ENCODE measurements around the gene TJP2.

Gene TJP2

DNA sequence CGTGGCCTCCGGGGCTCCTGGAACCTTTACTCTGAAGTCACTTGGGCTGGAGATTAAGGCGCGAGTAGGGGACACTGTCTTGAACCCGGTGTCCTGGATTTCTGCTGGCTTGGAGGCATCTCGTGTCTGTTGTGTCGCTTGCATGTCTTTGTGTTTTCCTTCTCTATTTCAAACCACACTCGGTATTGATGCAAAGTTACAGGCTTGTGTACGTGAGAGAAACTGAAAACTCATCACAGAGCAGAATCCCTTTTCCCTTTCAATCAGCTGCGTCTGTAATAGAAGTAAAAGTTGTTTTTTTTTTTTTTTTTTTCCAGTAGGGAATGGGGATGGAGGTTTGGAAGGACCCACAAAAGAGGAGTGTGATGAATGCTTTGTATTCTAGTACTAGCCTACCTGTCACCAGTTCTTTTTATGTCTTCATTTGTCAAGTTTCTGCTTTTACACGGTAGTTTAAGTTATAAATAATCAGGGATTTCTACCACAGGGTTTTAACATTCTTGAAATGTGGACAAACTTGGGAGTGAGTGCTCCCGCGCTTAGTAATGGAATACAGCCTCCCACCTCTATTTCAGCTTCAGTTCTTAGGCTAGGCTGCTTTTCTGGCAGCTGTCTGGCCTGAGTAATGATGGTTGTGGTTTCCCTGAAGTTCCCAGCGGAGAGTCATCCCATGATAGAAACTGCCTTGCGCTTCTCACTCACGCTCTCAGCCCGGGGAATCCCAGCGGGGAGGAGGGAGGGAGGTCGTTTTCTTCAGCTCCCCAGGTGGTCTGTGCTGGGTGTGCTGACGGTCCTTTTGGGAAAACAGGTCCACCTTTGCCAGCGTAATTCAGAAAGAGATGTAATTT is 763 bp downstream of the TJP2 start:
- H3K36me3 ChIP-seq (ENCODE audit: insufficient read depth, insufficient read length, low read length): no peaks in the 10 kb centered on the region
- peaks cover 32% of the 10 kb centered on the region for H3K27me3 ChIP-seq (ENCODE audit: insufficient read depth, insufficient read length)
- no peaks in the 10 kb centered on the region for H3K9me3 ChIP-seq (ENCODE audit: insufficient read depth, low read length)
- peaks cover 2% of the 10 kb centered on the region for H3K4me1 ChIP-seq (ENCODE audit: insufficient read depth, insufficient read length)
- DNase-seq (ENCODE audit: low read depth, low spot score): no peak
- TF ChIP-seq SUZ12 (IDR thresholded peaks at IDR 0.05; ENCODE audit: extremely low read depth, insufficient read depth, insufficient read length) (no peak), YY1 (IDR thresholded peaks at IDR 0.05; ENCODE audit: insufficient read depth, insufficient read length) (no peak), ZNF274 (IDR thresholded peaks at IDR 0.05; ENCODE audit: low read depth, low read length) (no peak)
- H3K4me3 ChIP-seq (ENCODE audit: insufficient read length, low read depth): peak overlapping the region; percentile 84
- H3K9ac ChIP-seq (ENCODE audit: insufficient read length, low read depth): peak overlapping the region; percentile 87

DNA sequence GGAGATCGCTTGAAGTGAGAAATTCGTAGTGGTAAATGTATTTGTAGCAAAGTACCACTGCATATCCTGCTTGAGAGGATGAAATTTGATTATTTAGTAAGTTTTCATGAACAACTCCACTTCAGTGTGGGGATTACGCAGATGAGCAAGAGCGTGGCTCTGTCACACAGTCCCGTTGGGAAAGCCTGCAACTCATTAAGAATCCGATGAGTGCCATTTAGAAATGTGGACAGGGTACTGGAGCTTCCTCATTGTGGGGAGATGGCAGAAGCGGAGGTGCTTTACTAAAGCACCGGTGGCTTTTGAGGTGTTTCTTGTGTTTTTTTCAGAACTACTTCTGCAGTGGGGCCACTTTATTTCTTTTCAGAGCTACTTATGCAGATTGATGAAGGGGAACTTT is 1.4 kb downstream of the TJP2 start:
- Histone ChIP-seq H3K4me3 (ENCODE audit: insufficient read length, low read depth) (peak overlapping the region; percentile 13), H3K36me3 (ENCODE audit: insufficient read depth, insufficient read length, low read length) (no peaks in the 10 kb centered on the region), H3K9ac (ENCODE audit: insufficient read length, low read depth) (no peak overlapping the region), H3K9me3 (ENCODE audit: insufficient read depth, low read length) (no peaks in the 10 kb centered on the region), H3K4me1 (ENCODE audit: insufficient read depth, insufficient read length) (peaks cover 2% of the 10 kb centered on the region), H3K27me3 (ENCODE audit: insufficient read depth, insufficient read length) (peaks cover 32% of the 10 kb centered on the region)
- no peak for DNase-seq (ENCODE audit: low read depth, low spot score)
- TF ChIP-seq SUZ12 (IDR thresholded peaks at IDR 0.05; ENCODE audit: extremely low read depth, insufficient read depth, insufficient read length) (no peak), ZNF274 (IDR thresholded peaks at IDR 0.05; ENCODE audit: low read depth, low read length) (no peak), YY1 (IDR thresholded peaks at IDR 0.05; ENCODE audit: insufficient read depth, insufficient read length) (no peak)

DNA sequence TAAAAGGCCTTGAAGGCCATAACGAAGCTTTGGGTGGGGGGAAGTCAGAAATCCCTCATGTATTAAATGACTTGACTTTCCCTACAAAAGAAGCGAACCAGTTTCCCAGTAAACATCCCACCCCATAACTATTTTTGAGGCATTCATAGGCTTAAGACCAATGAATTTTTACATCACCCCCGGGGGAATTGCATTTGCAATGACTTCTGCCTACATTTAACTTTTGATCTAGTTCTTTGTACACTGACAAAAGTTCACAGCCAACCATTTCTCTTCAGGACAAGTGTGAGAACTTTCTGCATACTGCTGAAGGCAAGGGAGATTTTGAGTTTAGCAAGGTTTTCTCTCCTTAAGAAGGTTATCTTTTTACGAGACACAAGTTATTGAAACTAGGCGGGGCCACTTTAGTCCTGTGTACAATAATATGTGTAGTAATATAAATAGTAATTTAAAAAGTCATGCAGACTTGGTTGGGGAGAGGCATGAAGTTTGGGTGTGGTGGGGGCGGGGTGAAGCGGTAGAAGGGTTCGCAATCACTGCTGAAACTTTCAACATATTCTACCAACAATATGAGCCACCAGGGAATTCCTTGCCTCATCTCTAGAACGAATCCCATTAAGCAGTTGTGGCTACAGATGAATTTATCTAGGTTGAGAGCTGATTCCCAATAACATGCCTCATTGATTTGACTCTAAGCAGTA is 2.5 kb downstream of the TJP2 start:
- Histone ChIP-seq H3K4me3 (ENCODE audit: insufficient read length, low read depth) (no peak overlapping the region), H3K9me3 (ENCODE audit: insufficient read depth, low read length) (no peaks in the 10 kb centered on the region), H3K36me3 (ENCODE audit: insufficient read depth, insufficient read length, low read length) (no peaks in the 10 kb centered on the region), H3K4me1 (ENCODE audit: insufficient read depth, insufficient read length) (peaks cover 2% of the 10 kb centered on the region), H3K9ac (ENCODE audit: insufficient read length, low read depth) (no peak overlapping the region), H3K27me3 (ENCODE audit: insufficient read depth, insufficient read length) (peaks cover 32% of the 10 kb centered on the region)
- DNase-seq (ENCODE audit: low read depth, low spot score): no peak
- TF ChIP-seq SUZ12 (IDR thresholded peaks at IDR 0.05; ENCODE audit: extremely low read depth, insufficient read depth, insufficient read length) (no peak), ZNF274 (IDR thresholded peaks at IDR 0.05; ENCODE audit: low read depth, low read length) (no peak), YY1 (IDR thresholded peaks at IDR 0.05; ENCODE audit: insufficient read depth, insufficient read length) (no peak)

DNA sequence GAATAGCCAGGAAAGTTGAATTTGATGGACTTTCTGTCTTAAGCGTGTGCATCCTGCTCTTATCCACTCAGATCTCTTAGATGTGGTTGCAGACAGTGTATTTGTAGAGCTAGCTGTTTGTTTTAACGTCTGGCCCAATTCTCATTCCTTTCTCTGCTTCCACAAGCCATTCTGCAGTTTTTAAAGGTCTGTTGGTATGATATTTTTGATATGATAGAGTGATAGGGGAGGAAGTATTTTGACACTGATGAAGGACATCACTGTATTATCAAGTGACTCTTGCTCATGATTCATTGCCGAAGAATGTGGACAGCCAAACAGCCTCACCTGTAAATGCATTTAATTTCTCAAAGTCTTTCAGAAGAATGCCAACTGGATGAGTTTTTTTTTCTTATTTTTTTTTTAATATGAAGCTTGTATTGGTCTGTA is 4.5 kb downstream of the TJP2 start:
- H3K27me3 ChIP-seq (ENCODE audit: insufficient read depth, insufficient read length): peaks cover 27% of the 10 kb centered on the region
- H3K36me3 ChIP-seq (ENCODE audit: insufficient read depth, insufficient read length, low read length): peaks cover 6% of the 10 kb centered on the region
- H3K4me1 ChIP-seq (ENCODE audit: insufficient read depth, insufficient read length): peaks cover 2% of the 10 kb centered on the region
- H3K4me3 ChIP-seq (ENCODE audit: insufficient read length, low read depth): no peak overlapping the region
- H3K9ac ChIP-seq (ENCODE audit: insufficient read length, low read depth): no peak overlapping the region
- H3K9me3 ChIP-seq (ENCODE audit: insufficient read depth, low read length): no peaks in the 10 kb centered on the region
- no peak for TF ChIP-seq SUZ12 (IDR thresholded peaks at IDR 0.05; ENCODE audit: extremely low read depth, insufficient read depth, insufficient read length)
- no peak for DNase-seq (ENCODE audit: low read depth, low spot score)

DNA sequence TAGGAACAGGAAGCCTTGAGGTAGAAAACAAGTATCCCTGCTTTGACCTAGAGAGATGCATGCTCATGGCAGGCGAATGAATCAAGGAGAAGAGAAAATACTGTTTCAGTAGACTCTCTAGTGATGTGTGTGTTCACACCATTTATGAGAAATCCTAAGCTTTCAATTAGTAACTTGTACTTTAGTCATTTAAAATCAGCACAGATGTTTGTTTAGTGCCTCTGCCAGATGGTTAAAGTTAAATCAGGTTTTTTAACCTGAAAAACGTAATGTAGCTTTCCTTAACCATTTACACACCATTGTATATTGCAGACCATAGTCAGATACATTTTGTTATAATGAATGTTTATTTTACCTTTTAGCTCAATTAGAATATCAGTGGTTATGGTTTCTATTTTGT is 5.0 kb downstream of the TJP2 start:
- H3K27me3 ChIP-seq (ENCODE audit: insufficient read depth, insufficient read length): peaks cover 27% of the 10 kb centered on the region
- no peak for DNase-seq (ENCODE audit: low read depth, low spot score)
- H3K4me1 ChIP-seq (ENCODE audit: insufficient read depth, insufficient read length): peaks cover 2% of the 10 kb centered on the region
- H3K9me3 ChIP-seq (ENCODE audit: insufficient read depth, low read length): no peaks in the 10 kb centered on the region
- TF ChIP-seq ZNF274 (IDR thresholded peaks at IDR 0.05; ENCODE audit: low read depth, low read length) (no peak), SUZ12 (IDR thresholded peaks at IDR 0.05; ENCODE audit: extremely low read depth, insufficient read depth, insufficient read length) (no peak), YY1 (IDR thresholded peaks at IDR 0.05; ENCODE audit: insufficient read depth, insufficient read length) (no peak)
- no peak overlapping the region for H3K9ac ChIP-seq (ENCODE audit: insufficient read length, low read depth)
- no peak overlapping the region for H3K4me3 ChIP-seq (ENCODE audit: insufficient read length, low read depth)
- peaks cover 6% of the 10 kb centered on the region for H3K36me3 ChIP-seq (ENCODE audit: insufficient read depth, insufficient read length, low read length)

DNA sequence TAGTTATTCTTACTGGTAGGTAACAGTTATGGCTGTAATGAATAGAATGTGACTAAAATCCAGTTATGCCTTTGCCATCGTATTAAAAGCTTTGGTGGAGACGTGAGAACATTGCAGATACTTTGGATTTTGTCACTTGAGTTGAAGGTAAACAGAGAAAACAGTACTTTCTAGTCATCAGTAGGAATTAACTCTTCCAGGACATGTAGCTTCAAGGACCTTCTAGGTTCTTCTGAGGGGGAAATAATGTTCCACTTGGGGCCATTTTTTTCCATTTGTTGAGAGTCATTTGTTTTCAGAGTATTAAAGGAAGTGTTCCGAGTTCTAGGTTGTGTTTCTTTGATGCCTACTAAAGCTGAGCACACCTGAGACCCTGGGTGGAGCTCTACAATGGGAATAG is 6.1 kb downstream of the TJP2 start:
- DNase-seq (ENCODE audit: low read depth, low spot score): no peak
- Histone ChIP-seq H3K9me3 (ENCODE audit: insufficient read depth, low read length) (no peaks in the 10 kb centered on the region), H3K27me3 (ENCODE audit: insufficient read depth, insufficient read length) (peaks cover 16% of the 10 kb centered on the region), H3K36me3 (ENCODE audit: insufficient read depth, insufficient read length, low read length) (peaks cover 6% of the 10 kb centered on the region), H3K9ac (ENCODE audit: insufficient read length, low read depth) (no peak overlapping the region), H3K4me3 (ENCODE audit: insufficient read length, low read depth) (no peak overlapping the region), H3K4me1 (ENCODE audit: insufficient read depth, insufficient read length) (peaks cover 2% of the 10 kb centered on the region)
- TF ChIP-seq YY1 (IDR thresholded peaks at IDR 0.05; ENCODE audit: insufficient read depth, insufficient read length): no peak
- no peak for TF ChIP-seq ZNF274 (IDR thresholded peaks at IDR 0.05; ENCODE audit: low read depth, low read length)
- no peak for TF ChIP-seq SUZ12 (IDR thresholded peaks at IDR 0.05; ENCODE audit: extremely low read depth, insufficient read depth, insufficient read length)

DNA sequence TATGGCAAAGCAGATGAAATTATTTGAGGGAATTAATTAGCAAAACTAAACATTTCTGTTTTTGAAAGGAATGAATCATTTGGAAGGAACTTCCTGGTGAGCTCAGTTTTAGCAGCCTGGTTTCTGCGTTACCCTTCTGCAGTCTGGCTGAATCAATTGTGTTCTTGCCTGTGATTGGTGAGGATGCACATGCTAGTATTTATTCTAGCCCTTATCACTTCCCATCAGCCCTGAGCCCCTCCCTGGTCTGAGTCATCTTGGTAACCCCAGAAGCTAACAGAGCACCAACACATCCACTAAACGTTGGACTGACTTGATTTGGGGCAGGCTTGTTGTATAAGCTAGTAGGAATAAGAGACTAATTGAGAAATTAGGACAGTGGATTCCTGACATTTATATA is 6.6 kb downstream of the TJP2 start:
- H3K4me3 ChIP-seq (ENCODE audit: insufficient read length, low read depth): no peak overlapping the region
- peaks cover 6% of the 10 kb centered on the region for H3K36me3 ChIP-seq (ENCODE audit: insufficient read depth, insufficient read length, low read length)
- no peak for TF ChIP-seq ZNF274 (IDR thresholded peaks at IDR 0.05; ENCODE audit: low read depth, low read length)
- TF ChIP-seq SUZ12 (IDR thresholded peaks at IDR 0.05; ENCODE audit: extremely low read depth, insufficient read depth, insufficient read length): no peak
- TF ChIP-seq YY1 (IDR thresholded peaks at IDR 0.05; ENCODE audit: insufficient read depth, insufficient read length): no peak
- H3K9me3 ChIP-seq (ENCODE audit: insufficient read depth, low read length): no peaks in the 10 kb centered on the region
- no peak overlapping the region for H3K9ac ChIP-seq (ENCODE audit: insufficient read length, low read depth)
- peaks cover 2% of the 10 kb centered on the region for H3K4me1 ChIP-seq (ENCODE audit: insufficient read depth, insufficient read length)
- peaks cover 11% of the 10 kb centered on the region for H3K27me3 ChIP-seq (ENCODE audit: insufficient read depth, insufficient read length)
- no peak for DNase-seq (ENCODE audit: low read depth, low spot score)

Measured in NT2/D1 (cell line).